ENCODE measurements around the gene COL5A2.

COL5A2 gene

GRCh38 chr2:189129971-189130370, 49.6 kb downstream of the COL5A2 start:
- no peak overlapping the region for H3K4me2 ChIP-seq (ENCODE audit: low read depth, low read length, poor library complexity, severe bottlenecking)

GRCh38 chr2:189128970-189129369, 50.6 kb downstream of the COL5A2 start:
- Histone ChIP-seq H2AFZ (ENCODE audit: low read depth, low read length, severe bottlenecking) (no peak overlapping the region), H3K4me2 (ENCODE audit: low read depth, low read length, poor library complexity, severe bottlenecking) (no peak overlapping the region), H3K9me2 (replicated peaks; ENCODE audit: insufficient read depth, low read length) (no peaks in the 10 kb centered on the region), H4K20me1 (ENCODE audit: low read depth, low read length) (no peaks in the 10 kb centered on the region), H3K9ac (ENCODE audit: low read length) (no peak overlapping the region), H3K27me3 (ENCODE audit: low read length) (0 out of 2 replicates have a peak, but pooled peaks cover 4% of the 10 kb centered on the region), H3K36me3 (ENCODE audit: low read length) (no peaks in the 10 kb centered on the region), H3K27ac (ENCODE audit: low read depth, low read length) (no peak overlapping the region), H3F3A (ENCODE audit: insufficient read depth) (no peaks in the 10 kb centered on the region), H3K4me3 (ENCODE audit: insufficient read depth, low read length, poor library complexity, severe bottlenecking) (no peak overlapping the region), H3K9me3 (ENCODE audit: insufficient read depth, low read length) (no peaks in the 10 kb centered on the region), H3K79me2 (ENCODE audit: insufficient read depth, low read length) (no peaks in the 10 kb centered on the region)
- TF ChIP-seq EZH2phosphoT487 (conservative IDR thresholded peaks at IDR 0.05; ENCODE audit: low read length), result no peak
- TF ChIP-seq, protein P1, sequence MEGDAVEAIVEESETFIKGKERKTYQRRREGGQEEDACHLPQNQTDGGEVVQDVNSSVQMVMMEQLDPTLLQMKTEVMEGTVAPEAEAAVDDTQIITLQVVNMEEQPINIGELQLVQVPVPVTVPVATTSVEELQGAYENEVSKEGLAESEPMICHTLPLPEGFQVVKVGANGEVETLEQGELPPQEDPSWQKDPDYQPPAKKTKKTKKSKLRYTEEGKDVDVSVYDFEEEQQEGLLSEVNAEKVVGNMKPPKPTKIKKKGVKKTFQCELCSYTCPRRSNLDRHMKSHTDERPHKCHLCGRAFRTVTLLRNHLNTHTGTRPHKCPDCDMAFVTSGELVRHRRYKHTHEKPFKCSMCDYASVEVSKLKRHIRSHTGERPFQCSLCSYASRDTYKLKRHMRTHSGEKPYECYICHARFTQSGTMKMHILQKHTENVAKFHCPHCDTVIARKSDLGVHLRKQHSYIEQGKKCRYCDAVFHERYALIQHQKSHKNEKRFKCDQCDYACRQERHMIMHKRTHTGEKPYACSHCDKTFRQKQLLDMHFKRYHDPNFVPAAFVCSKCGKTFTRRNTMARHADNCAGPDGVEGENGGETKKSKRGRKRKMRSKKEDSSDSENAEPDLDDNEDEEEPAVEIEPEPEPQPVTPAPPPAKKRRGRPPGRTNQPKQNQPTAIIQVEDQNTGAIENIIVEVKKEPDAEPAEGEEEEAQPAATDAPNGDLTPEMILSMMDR (IDR thresholded peaks at IDR 0.05; ENCODE audit: insufficient read depth, low read length, poor library complexity, severe bottlenecking), result no peak

More at GRCh38 chr2:189129971-189130370, 49.6 kb downstream of the COL5A2 start:
- Histone ChIP-seq H3K9me3 (ENCODE audit: insufficient read depth, low read length) (no peaks in the 10 kb centered on the region), H3K27ac (ENCODE audit: low read depth, low read length) (no peak overlapping the region), H2AFZ (ENCODE audit: low read depth, low read length, severe bottlenecking) (no peak overlapping the region), H4K20me1 (ENCODE audit: low read depth, low read length) (no peaks in the 10 kb centered on the region), H3K36me3 (ENCODE audit: low read length) (no peaks in the 10 kb centered on the region), H3F3A (ENCODE audit: insufficient read depth) (no peaks in the 10 kb centered on the region), H3K9ac (ENCODE audit: low read length) (no peak overlapping the region), H3K4me3 (ENCODE audit: insufficient read depth, low read length, poor library complexity, severe bottlenecking) (no peak overlapping the region), H3K27me3 (ENCODE audit: low read length) (0 out of 2 replicates have a peak, but pooled peaks cover 4% of the 10 kb centered on the region), H3K79me2 (ENCODE audit: insufficient read depth, low read length) (no peaks in the 10 kb centered on the region), H3K9me2 (replicated peaks; ENCODE audit: insufficient read depth, low read length) (no peaks in the 10 kb centered on the region)
- no peak for TF ChIP-seq EZH2phosphoT487 (conservative IDR thresholded peaks at IDR 0.05; ENCODE audit: low read length)
- TF ChIP-seq, protein P1 (IDR thresholded peaks at IDR 0.05; ENCODE audit: insufficient read depth, low read length, poor library complexity, severe bottlenecking), result no peak

DNA sequence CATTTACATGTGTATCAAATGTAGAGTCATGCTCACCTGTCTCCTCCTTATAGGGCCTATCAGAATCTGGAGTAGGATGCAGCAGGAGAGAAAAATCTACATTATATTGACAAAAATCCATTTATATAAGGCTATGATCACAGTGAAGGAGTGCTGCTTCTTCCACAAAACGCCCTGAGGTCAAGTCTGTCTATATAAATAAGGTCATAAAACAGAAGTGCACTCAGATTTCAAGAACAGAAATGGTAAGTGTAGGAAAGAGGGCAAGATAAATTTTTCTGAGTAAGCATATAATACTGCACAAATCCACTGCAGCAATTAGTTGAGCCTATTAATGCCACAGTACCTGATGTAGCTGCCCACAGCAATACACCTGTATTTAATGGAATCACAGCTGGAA, 51.8 kb downstream of the COL5A2 start:
- H3F3A ChIP-seq (ENCODE audit: insufficient read depth), result no peaks in the 10 kb centered on the region
- H3K4me2 ChIP-seq (ENCODE audit: low read depth, low read length, poor library complexity, severe bottlenecking), result no peak overlapping the region
- no peaks in the 10 kb centered on the region for H3K36me3 ChIP-seq (ENCODE audit: low read length)
- H3K27me3 ChIP-seq (ENCODE audit: low read length), result 0 out of 2 replicates have a peak, but pooled peaks cover 4% of the 10 kb centered on the region
- no peak for TF ChIP-seq EZH2phosphoT487 (conservative IDR thresholded peaks at IDR 0.05; ENCODE audit: low read length)
- TF ChIP-seq, protein P1 (IDR thresholded peaks at IDR 0.05; ENCODE audit: insufficient read depth, low read length, poor library complexity, severe bottlenecking), result no peak
- H2AFZ ChIP-seq (ENCODE audit: low read depth, low read length, severe bottlenecking), result no peak overlapping the region
- no peaks in the 10 kb centered on the region for H3K9me3 ChIP-seq (ENCODE audit: insufficient read depth, low read length)
- no peak overlapping the region for H3K4me3 ChIP-seq (ENCODE audit: insufficient read depth, low read length, poor library complexity, severe bottlenecking)
- no peaks in the 10 kb centered on the region for H3K79me2 ChIP-seq (ENCODE audit: insufficient read depth, low read length)
- no peak overlapping the region for H3K9ac ChIP-seq (ENCODE audit: low read length)
- no peak overlapping the region for H3K27ac ChIP-seq (ENCODE audit: low read depth, low read length)
- H4K20me1 ChIP-seq (ENCODE audit: low read depth, low read length), result no peaks in the 10 kb centered on the region
- no peaks in the 10 kb centered on the region for H3K9me2 ChIP-seq (replicated peaks; ENCODE audit: insufficient read depth, low read length)
